Testis (tissue), 3 donors: ENCODE results near the gene GAPVD1. TPM values are rescaled to one million over a fixed set of nuclear protein-coding genes. Genes with fewer than 3 reads are reported as not detected.

ENCODE experiments used
- DNase-seq: peaks from one replicate; pipeline ENCODE4 v3.0.0-alpha.2; 2019
- H3K27ac ChIP-seq, 2 donors: fragments of 200-600 bp; sonication (generic); one replicate each; pipeline ENCODE4 v1.5.1; 2019
- H3K27me3 ChIP-seq: fragments of 200-600 bp; sonication (generic); one replicate; pipeline ENCODE4 v1.5.1; 2019
- H3K36me3 ChIP-seq: fragments of 200-600 bp; sonication (generic); one replicate; pipeline ENCODE4 v1.5.1; 2017; ENCODE audit warnings: low read depth; ENCODE audit errors: missing control alignments
- H3K4me1 ChIP-seq: fragments of 200-600 bp; sonication (generic); one replicate; pipeline ENCODE4 v1.5.1; 2019
- H3K4me3 ChIP-seq, 2 donors: fragments of 200-600 bp; sonication (generic); one replicate each; pipeline ENCODE4 v1.5.1; 2017 to 2019
- H3K9me3 ChIP-seq: fragments of 200-600 bp; sonication (generic); one replicate; pipeline ENCODE4 v1.5.1; 2017
- CTCF ChIP-seq, 3 experiments: fragments of 450-650 bp in 2 of 3; fragments of 200-600 bp in 1 of 3; sonication (generic) in 1 of 3; IDR thresholded peaks; one replicate each; pipeline ENCODE4 v1.5.1; 2016 to 2019; ENCODE audit warnings: antibody characterized with exemption in 3 of 3, mild to moderate bottlenecking in 2 of 3, moderate library complexity in 1 of 3
- POLR2A ChIP-seq: fragments of 450-650 bp; IDR thresholded peaks from one replicate; pipeline ENCODE4 v1.6.1; 2017; ENCODE audit warnings: antibody characterized with exemption, mild to moderate bottlenecking, moderate library complexity
- WGBS, 2 donors: methylation state at CpG; one replicate each; pipeline ENCODE4 v1.1.5; 2018; 5-methylcytosine and 5-hydroxymethylcytosine counted together
- intact Hi-C: fragments of 100-400 bp; cut with DNase I; formaldehyde crosslinking; loops from one replicate; pipeline ENCODE4 v1.15.1; 2023; ENCODE audit warnings: low total_unique reads
- polyA plus RNA-seq: library from polyadenylated mRNA; stranded (reverse); fragments of 350-450 nt; fragmentation: Illumina TruSeq; extraction: RNeasy Lipid Tissue Mini Kit (QIAGEN cat#74804); gene quantifications from one replicate; pipeline ENCODE4 v1.2.3, GENCODE V29; 2014; ENCODE audit warnings: low read depth, low replicate concordance; ENCODE audit not compliant: insufficient read depth
- total RNA-seq, 2 donors: library from RNA; depleted of rRNA; stranded (reverse); fragments of >200 nt; gene quantifications; one replicate each; pipeline ENCODE4 v1.2.3, GENCODE V29; 2016

GAPVD1 gene
- total and polyA plus RNA-seq, 3 donors from 2014 or later, result 76.9 to 82.3 (median 80.0) TPM

- intact Hi-C loops, result no loop called here
- no peak for DNase-seq
- Histone ChIP-seq H3K9me3 (no peaks in the 10 kb centered on the region), H3K27ac (no peak overlapping the region), H3K36me3 (no peaks in the 10 kb centered on the region), H3K4me3 (no peak overlapping the region), H3K27me3 (no peaks in the 10 kb centered on the region), H3K4me1 (no peaks in the 10 kb centered on the region)
- WGBS, 2 donors, result 89 to 91% methylated on average over 1 of the region's 1 CpG
- TF ChIP-seq POLR2A (no peak), CTCF (IDR thresholded peaks at IDR 0.05) (no peak)
Observed at GRCh38 chr9:125323615-125324014, 62.0 kb downstream of the GAPVD1 start.

- H3K36me3 ChIP-seq, result no peaks in the 10 kb centered on the region
- no peak overlapping the region for H3K4me3 ChIP-seq
- no peak for DNase-seq
- H3K27ac ChIP-seq, result no peak overlapping the region
- intact Hi-C loops, result no loop called here
- 97 to 100% methylated on average over 2 of the region's 2 CpGs for WGBS, 2 donors
- H3K9me3 ChIP-seq, result no peaks in the 10 kb centered on the region
- H3K4me1 ChIP-seq, result no peaks in the 10 kb centered on the region
- no peaks in the 10 kb centered on the region for H3K27me3 ChIP-seq
- TF ChIP-seq POLR2A (no peak), CTCF (IDR thresholded peaks at IDR 0.05) (no peak)
Observed at GRCh38 chr9:125325826-125326225, 64.2 kb downstream of the GAPVD1 start.

- Histone ChIP-seq H3K36me3 (no peaks in the 10 kb centered on the region), H3K9me3 (no peaks in the 10 kb centered on the region), H3K27me3 (no peaks in the 10 kb centered on the region), H3K4me3 (no peak overlapping the region), H3K27ac (no peak overlapping the region), H3K4me1 (no peaks in the 10 kb centered on the region)
- intact Hi-C loops, result no loop called here
- DNase-seq, result no peak
- TF ChIP-seq CTCF (IDR thresholded peaks at IDR 0.05) (no peak), POLR2A (no peak)
Observed at GRCh38 chr9:125329978-125330377, 68.4 kb downstream of the GAPVD1 start.

DNA sequence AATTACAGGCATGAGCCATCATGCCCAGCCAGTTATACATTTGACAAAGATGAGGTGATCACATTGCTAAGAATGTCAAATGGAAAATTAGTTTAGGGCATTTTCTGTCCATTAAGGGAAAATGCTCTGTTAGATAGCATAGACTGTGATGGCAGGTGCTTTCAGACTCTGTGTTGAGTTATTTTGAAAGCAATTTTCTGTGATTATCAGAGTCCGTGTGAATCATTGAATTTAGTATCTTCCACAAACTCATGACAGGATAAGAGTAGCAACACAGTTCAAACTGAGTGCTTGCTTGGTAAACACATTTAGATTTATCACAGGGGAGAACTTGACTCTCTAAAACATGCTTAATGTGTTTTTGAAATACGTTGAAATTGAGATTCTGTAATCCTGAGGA lies 69.0 kb downstream of the GAPVD1 start:
- no peaks in the 10 kb centered on the region for H3K27me3 ChIP-seq
- DNase-seq, result no peak
- intact Hi-C loops, result no loop called here
- no peak overlapping the region for H3K4me3 ChIP-seq
- H3K27ac ChIP-seq, result no peak overlapping the region
- H3K36me3 ChIP-seq, result no peaks in the 10 kb centered on the region
- no peak for TF ChIP-seq POLR2A
- no peak for TF ChIP-seq CTCF (IDR thresholded peaks at IDR 0.05)
- H3K9me3 ChIP-seq, result no peaks in the 10 kb centered on the region
- no peaks in the 10 kb centered on the region for H3K4me1 ChIP-seq
- WGBS, 2 donors, result 73 to 77% methylated on average over 2 of the region's 2 CpGs

DNA sequence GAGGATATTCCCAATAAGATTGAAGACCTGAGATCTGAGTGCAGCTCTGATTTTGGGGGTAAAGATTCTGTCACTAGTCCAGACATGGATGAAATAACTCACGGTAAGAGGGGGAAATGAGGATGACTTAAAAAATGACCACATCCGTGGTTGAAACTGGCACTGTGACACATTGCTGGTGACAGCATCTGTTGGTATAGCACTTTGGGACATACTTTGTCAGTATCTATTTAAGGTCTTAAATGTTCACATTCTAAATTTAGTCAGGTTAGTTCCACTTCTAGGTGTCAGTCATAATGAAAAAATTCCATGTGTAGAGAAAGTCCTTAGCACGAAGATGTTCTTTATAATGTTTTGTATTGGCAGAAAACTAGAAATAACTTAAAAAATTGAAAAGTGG lies 70.9 kb downstream of the GAPVD1 start:
- TF ChIP-seq POLR2A, result no peak
- no peak for TF ChIP-seq CTCF (IDR thresholded peaks at IDR 0.05)
- Histone ChIP-seq H3K27ac (no peak overlapping the region), H3K4me1 (no peaks in the 10 kb centered on the region), H3K4me3 (no peak overlapping the region), H3K9me3 (no peaks in the 10 kb centered on the region), H3K27me3 (no peaks in the 10 kb centered on the region), H3K36me3 (no peaks in the 10 kb centered on the region)
- 85 to 90% methylated on average over 3 of the region's 3 CpGs for WGBS, 2 donors
- intact Hi-C loops, result no loop called here
- no peak for DNase-seq
